ENCODE data around the gene TTC21A.

Gene TTC21A

GRCh38 chr3:39079530-39079929 lies 27.9 kb upstream of the TTC21A start:
- H3K36me3 ChIP-seq (ENCODE audit: control insufficient read depth in 5 of 5, insufficient read depth in 5 of 5, low read length in 5 of 5) = peaks cover 35 to 51% (median 46%) of the 10 kb centered on the region in 5 donors
- no peak overlapping the region for H3K9ac ChIP-seq (ENCODE audit: low read length in 5 of 5)
- H3K9me3 ChIP-seq (ENCODE audit: control insufficient read depth in 5 of 5, low read length in 5 of 5) = no peaks in the 10 kb centered on the region
- no peak overlapping the region for H3K27ac ChIP-seq (ENCODE audit: low read depth, low read length)
- H3K4me1 ChIP-seq (ENCODE audit: control insufficient read depth in 5 of 5, insufficient read depth in 5 of 5, low read length in 5 of 5) = peaks cover 0 to 10% (median 5%) of the 10 kb centered on the region in 5 donors
- H3K4me3 ChIP-seq (ENCODE audit: low read depth in 1 of 5, low read length in 5 of 5) = no peak overlapping the region
- no peaks in the 10 kb centered on the region for H3K27me3 ChIP-seq (ENCODE audit: control insufficient read depth in 5 of 5, insufficient read depth in 4 of 5, low read length in 5 of 5)

- peaks cover 0 to 10% (median 5%) of the 10 kb centered on the region in 5 donors for H3K4me1 ChIP-seq (ENCODE audit: control insufficient read depth in 5 of 5, insufficient read depth in 5 of 5, low read length in 5 of 5)
- H3K27me3 ChIP-seq (ENCODE audit: control insufficient read depth in 5 of 5, insufficient read depth in 4 of 5, low read length in 5 of 5) = no peaks in the 10 kb centered on the region
- H3K9ac ChIP-seq (ENCODE audit: low read length in 5 of 5) = no peak overlapping the region
- H3K9me3 ChIP-seq (ENCODE audit: control insufficient read depth in 5 of 5, low read length in 5 of 5) = no peaks in the 10 kb centered on the region
- no peak overlapping the region for H3K4me3 ChIP-seq (ENCODE audit: low read depth in 1 of 5, low read length in 5 of 5)
- H3K27ac ChIP-seq (ENCODE audit: low read depth, low read length) = no peak overlapping the region
- peaks cover 30 to 48% (median 41%) of the 10 kb centered on the region in 5 donors for H3K36me3 ChIP-seq (ENCODE audit: control insufficient read depth in 5 of 5, insufficient read depth in 5 of 5, low read length in 5 of 5)
Observed at GRCh38 chr3:39080026-39080425, 27.5 kb upstream of the TTC21A start.

GRCh38 chr3:39082666-39083313 lies 24.7 kb upstream of the TTC21A start:
- Histone ChIP-seq H3K27ac (ENCODE audit: low read depth, low read length) (no peak overlapping the region), H3K4me1 (ENCODE audit: control insufficient read depth in 5 of 5, insufficient read depth in 5 of 5, low read length in 5 of 5) (peaks cover 0 to 10% (median 5%) of the 10 kb centered on the region in 5 donors), H3K27me3 (ENCODE audit: control insufficient read depth in 5 of 5, insufficient read depth in 4 of 5, low read length in 5 of 5) (no peaks in the 10 kb centered on the region), H3K9me3 (ENCODE audit: control insufficient read depth in 5 of 5, low read length in 5 of 5) (no peaks in the 10 kb centered on the region), H3K9ac (ENCODE audit: low read length in 5 of 5) (no peak overlapping the region), H3K4me3 (ENCODE audit: low read depth in 1 of 5, low read length in 5 of 5) (no peak overlapping the region), H3K36me3 (ENCODE audit: control insufficient read depth in 5 of 5, insufficient read depth in 5 of 5, low read length in 5 of 5) (peaks cover 25 to 47% (median 33%) of the 10 kb centered on the region in 5 donors)

GRCh38 chr3:39086144-39086543 lies 21.3 kb upstream of the TTC21A start:
- H3K4me3 ChIP-seq (ENCODE audit: low read depth in 1 of 5, low read length in 5 of 5) = no peak overlapping the region
- H3K27me3 ChIP-seq (ENCODE audit: control insufficient read depth in 5 of 5, insufficient read depth in 4 of 5, low read length in 5 of 5) = no peaks in the 10 kb centered on the region
- peaks cover 0 to 7% (median 3%) of the 10 kb centered on the region in 5 donors for H3K4me1 ChIP-seq (ENCODE audit: control insufficient read depth in 5 of 5, insufficient read depth in 5 of 5, low read length in 5 of 5)
- no peak overlapping the region for H3K9ac ChIP-seq (ENCODE audit: low read length in 5 of 5)
- no peak overlapping the region for H3K27ac ChIP-seq (ENCODE audit: low read depth, low read length)
- H3K9me3 ChIP-seq (ENCODE audit: control insufficient read depth in 5 of 5, low read length in 5 of 5) = no peaks in the 10 kb centered on the region
- H3K36me3 ChIP-seq (ENCODE audit: control insufficient read depth in 5 of 5, insufficient read depth in 5 of 5, low read length in 5 of 5) = peaks cover 44 to 69% (median 54%) of the 10 kb centered on the region in 5 donors

GRCh38 chr3:39088456-39088855 lies 19.0 kb upstream of the TTC21A start:
- Histone ChIP-seq H3K4me3 (ENCODE audit: low read depth in 1 of 5, low read length in 5 of 5) (no peak overlapping the region), H3K9me3 (ENCODE audit: control insufficient read depth in 5 of 5, low read length in 5 of 5) (no peaks in the 10 kb centered on the region), H3K36me3 (ENCODE audit: control insufficient read depth in 5 of 5, insufficient read depth in 5 of 5, low read length in 5 of 5) (peaks cover 51 to 84% (median 68%) of the 10 kb centered on the region in 5 donors), H3K4me1 (ENCODE audit: control insufficient read depth in 5 of 5, insufficient read depth in 5 of 5, low read length in 5 of 5) (no peaks in the 10 kb centered on the region), H3K27ac (ENCODE audit: low read depth, low read length) (no peak overlapping the region), H3K9ac (ENCODE audit: low read length in 5 of 5) (peak overlapping the region in 1 of 5 donors; percentile 11), H3K27me3 (ENCODE audit: control insufficient read depth in 5 of 5, insufficient read depth in 4 of 5, low read length in 5 of 5) (no peaks in the 10 kb centered on the region)

- Histone ChIP-seq H3K4me1 (ENCODE audit: control insufficient read depth in 5 of 5, insufficient read depth in 5 of 5, low read length in 5 of 5) (no peaks in the 10 kb centered on the region), H3K9ac (ENCODE audit: low read length in 5 of 5) (peak overlapping the region in 1 of 5 donors; percentile 11), H3K27me3 (ENCODE audit: control insufficient read depth in 5 of 5, insufficient read depth in 4 of 5, low read length in 5 of 5) (no peaks in the 10 kb centered on the region), H3K36me3 (ENCODE audit: control insufficient read depth in 5 of 5, insufficient read depth in 5 of 5, low read length in 5 of 5) (peaks cover 51 to 86% (median 70%) of the 10 kb centered on the region in 5 donors), H3K9me3 (ENCODE audit: control insufficient read depth in 5 of 5, low read length in 5 of 5) (no peaks in the 10 kb centered on the region), H3K4me3 (ENCODE audit: low read depth in 1 of 5, low read length in 5 of 5) (no peak overlapping the region), H3K27ac (ENCODE audit: low read depth, low read length) (no peak overlapping the region)
Observed at GRCh38 chr3:39088889-39089288, 18.6 kb upstream of the TTC21A start.

GRCh38 chr3:39090922-39091321 lies 16.6 kb upstream of the TTC21A start:
- H3K27me3 ChIP-seq (ENCODE audit: control insufficient read depth in 5 of 5, insufficient read depth in 4 of 5, low read length in 5 of 5) = no peaks in the 10 kb centered on the region
- peaks cover 0 to 5% (median 0%) of the 10 kb centered on the region in 5 donors for H3K4me1 ChIP-seq (ENCODE audit: control insufficient read depth in 5 of 5, insufficient read depth in 5 of 5, low read length in 5 of 5)
- peaks cover 54 to 93% (median 83%) of the 10 kb centered on the region in 5 donors for H3K36me3 ChIP-seq (ENCODE audit: control insufficient read depth in 5 of 5, insufficient read depth in 5 of 5, low read length in 5 of 5)
- H3K9ac ChIP-seq (ENCODE audit: low read length in 5 of 5) = no peak overlapping the region
- no peaks in the 10 kb centered on the region for H3K9me3 ChIP-seq (ENCODE audit: control insufficient read depth in 5 of 5, low read length in 5 of 5)
- no peak overlapping the region for H3K27ac ChIP-seq (ENCODE audit: low read depth, low read length)
- H3K4me3 ChIP-seq (ENCODE audit: low read depth in 1 of 5, low read length in 5 of 5) = no peak overlapping the region

GRCh38 chr3:39094851-39095677 lies 12.4 kb upstream of the TTC21A start:
- peaks cover 28 to 93% (median 88%) of the 10 kb centered on the region in 5 donors for H3K36me3 ChIP-seq (ENCODE audit: control insufficient read depth in 5 of 5, insufficient read depth in 5 of 5, low read length in 5 of 5)
- H3K27me3 ChIP-seq (ENCODE audit: control insufficient read depth in 5 of 5, insufficient read depth in 4 of 5, low read length in 5 of 5) = no peaks in the 10 kb centered on the region
- no peak overlapping the region for H3K9ac ChIP-seq (ENCODE audit: low read length in 5 of 5)
- no peak overlapping the region for H3K27ac ChIP-seq (ENCODE audit: low read depth, low read length)
- H3K9me3 ChIP-seq (ENCODE audit: control insufficient read depth in 5 of 5, low read length in 5 of 5) = no peaks in the 10 kb centered on the region
- H3K4me3 ChIP-seq (ENCODE audit: low read depth in 1 of 5, low read length in 5 of 5) = no peak overlapping the region
- H3K4me1 ChIP-seq (ENCODE audit: control insufficient read depth in 5 of 5, insufficient read depth in 5 of 5, low read length in 5 of 5) = peaks cover 0 to 10% (median 5%) of the 10 kb centered on the region in 5 donors

GRCh38 chr3:39095778-39096177 lies 11.7 kb upstream of the TTC21A start:
- Histone ChIP-seq H3K27ac (ENCODE audit: low read depth, low read length) (no peak overlapping the region), H3K36me3 (ENCODE audit: control insufficient read depth in 5 of 5, insufficient read depth in 5 of 5, low read length in 5 of 5) (peaks cover 21 to 94% (median 86%) of the 10 kb centered on the region in 5 donors)

GRCh38 chr3:39096775-39097174 lies 10.7 kb upstream of the TTC21A start:
- Histone ChIP-seq H3K9me3 (ENCODE audit: control insufficient read depth in 5 of 5, low read length in 5 of 5) (no peaks in the 10 kb centered on the region), H3K36me3 (ENCODE audit: control insufficient read depth in 5 of 5, insufficient read depth in 5 of 5, low read length in 5 of 5) (peaks cover 12 to 91% (median 83%) of the 10 kb centered on the region in 5 donors), H3K4me3 (ENCODE audit: low read depth in 1 of 5, low read length in 5 of 5) (no peak overlapping the region), H3K9ac (ENCODE audit: low read length in 5 of 5) (peak overlapping the region in 1 of 5 donors; percentile 49), H3K27me3 (ENCODE audit: control insufficient read depth in 5 of 5, insufficient read depth in 4 of 5, low read length in 5 of 5) (no peaks in the 10 kb centered on the region), H3K4me1 (ENCODE audit: control insufficient read depth in 5 of 5, insufficient read depth in 5 of 5, low read length in 5 of 5) (peaks cover 0 to 18% (median 11%) of the 10 kb centered on the region in 5 donors), H3K27ac (ENCODE audit: low read depth, low read length) (no peak overlapping the region)

More at GRCh38 chr3:39095778-39096177, 11.7 kb upstream of the TTC21A start:
- Histone ChIP-seq H3K4me1 (ENCODE audit: control insufficient read depth in 5 of 5, insufficient read depth in 5 of 5, low read length in 5 of 5) (peaks cover 0 to 10% (median 5%) of the 10 kb centered on the region in 5 donors), H3K9me3 (ENCODE audit: control insufficient read depth in 5 of 5, low read length in 5 of 5) (no peaks in the 10 kb centered on the region), H3K9ac (ENCODE audit: low read length in 5 of 5) (no peak overlapping the region), H3K4me3 (ENCODE audit: low read depth in 1 of 5, low read length in 5 of 5) (no peak overlapping the region), H3K27me3 (ENCODE audit: control insufficient read depth in 5 of 5, insufficient read depth in 4 of 5, low read length in 5 of 5) (no peaks in the 10 kb centered on the region)
